Muscle of back (tissue), 10 donors: ENCODE data around the gene REXO5. TPM values are rescaled to one million over a fixed set of nuclear protein-coding genes. Genes with fewer than 3 reads are reported as not detected.

ENCODE experiments used
- polyA plus RNA-seq, 10 donors: library from polyadenylated mRNA; unstranded; fragments of 120-200 nt; gene quantifications; one replicate each; pipeline ENCODE4 v1.2.1, GENCODE V29; 2013; ENCODE audit not compliant: insufficient read length in 10 of 10

Gene REXO5
- polyA plus RNA-seq, 10 donors = 3.5 to 6.0 (median 5.1) TPM

Other genes starting within 250 kb of the REXO5 start
- gene ACSM2B, start 230.2 kb upstream of the REXO5 start, polyA plus RNA-seq = 1 to 10 TPM in 1 of 10 donors, under 1 TPM in 8, not detected in 1; 0.19 to 1.2 (median 0.45) TPM
- under 1 TPM in 2 of 10 donors, not detected in 8; 0.10 to 0.24 TPM for gene ACSM1, start 108.8 kb upstream of the REXO5 start, polyA plus RNA-seq
- 10 to 100 TPM; 26.2 to 36.6 (median 31.5) TPM for gene THUMPD1, start 64.7 kb upstream of the REXO5 start, polyA plus RNA-seq
- 1 to 10 TPM; 2.3 to 6.4 (median 3.2) TPM for gene ACSM3, start 42.5 kb upstream of the REXO5 start, polyA plus RNA-seq
- gene ERI2, start 55 bp upstream of the REXO5 start, polyA plus RNA-seq = 10 to 100 TPM; 12.9 to 21.3 (median 18.3) TPM
- 1 to 10 TPM; 5.0 to 7.5 (median 5.9) TPM for gene DCUN1D3, start 93.8 kb downstream of the REXO5 start, polyA plus RNA-seq
- gene LYRM1, start 94.2 kb downstream of the REXO5 start, polyA plus RNA-seq = 10 to 100 TPM; 18.8 to 22.5 (median 20.6) TPM